WTC11 (cell line): ENCODE measurements around the gene SLC9C1.

Experiments
- AFF4 ChIP-seq: sonication (generic); formaldehyde crosslinking; IDR thresholded peaks from 2 replicates; pipeline ENCODE4 v1.8.1; 2023; ENCODE audit warnings: mild to moderate bottlenecking, missing genetic modification reagents, borderline replicate concordance
- ETV6 ChIP-seq: sonication (generic); formaldehyde crosslinking; IDR thresholded peaks from 2 replicates; pipeline ENCODE4 v1.8.1; 2022; ENCODE audit warnings: mild to moderate bottlenecking, missing genetic modification reagents
- FOXP4 ChIP-seq: sonication (generic); formaldehyde crosslinking; IDR thresholded peaks from 2 replicates; pipeline ENCODE4 v1.8.0; 2022; ENCODE audit warnings: mild to moderate bottlenecking, missing genetic modification reagents
- NR2C2 ChIP-seq: sonication (generic); formaldehyde crosslinking; IDR thresholded peaks from 2 replicates; pipeline ENCODE4 v1.8.0; 2022; ENCODE audit warnings: mild to moderate bottlenecking, missing genetic modification reagents
- TEAD4 ChIP-seq: sonication (generic); formaldehyde crosslinking; IDR thresholded peaks from 2 replicates; pipeline ENCODE4 v1.8.0; 2022; ENCODE audit warnings: mild to moderate bottlenecking, missing genetic modification reagents
- ZNF512 ChIP-seq: sonication (generic); formaldehyde crosslinking; IDR thresholded peaks from 2 replicates; pipeline ENCODE4 v1.8.1; 2022; ENCODE audit warnings: missing genetic modification reagents, borderline replicate concordance
- TF ChIP-seq, protein P1 (sequence below): fragments of 200-600 bp; IDR thresholded peaks from 2 replicates; pipeline ENCODE4 v1.8.0; 2022; ENCODE audit warnings: antibody characterized with exemption
- TF ChIP-seq, protein P2 (sequence below): sonication (generic); formaldehyde crosslinking; IDR thresholded peaks from 2 replicates; pipeline ENCODE4 v1.8.1; 2022; ENCODE audit warnings: low read depth, mild to moderate bottlenecking, moderate library complexity, missing genetic modification reagents, borderline replicate concordance
- TF ChIP-seq, protein P3 (sequence below): sonication (generic); formaldehyde crosslinking; IDR thresholded peaks from 2 replicates; pipeline ENCODE4 v1.8.0; 2022; ENCODE audit warnings: mild to moderate bottlenecking, missing genetic modification reagents
- TF ChIP-seq, protein P4 (sequence below): sonication (generic); formaldehyde crosslinking; IDR thresholded peaks from 2 replicates; pipeline ENCODE4 v1.8.1; 2022; ENCODE audit warnings: low read depth, missing genetic modification reagents, borderline replicate concordance

DNA sequence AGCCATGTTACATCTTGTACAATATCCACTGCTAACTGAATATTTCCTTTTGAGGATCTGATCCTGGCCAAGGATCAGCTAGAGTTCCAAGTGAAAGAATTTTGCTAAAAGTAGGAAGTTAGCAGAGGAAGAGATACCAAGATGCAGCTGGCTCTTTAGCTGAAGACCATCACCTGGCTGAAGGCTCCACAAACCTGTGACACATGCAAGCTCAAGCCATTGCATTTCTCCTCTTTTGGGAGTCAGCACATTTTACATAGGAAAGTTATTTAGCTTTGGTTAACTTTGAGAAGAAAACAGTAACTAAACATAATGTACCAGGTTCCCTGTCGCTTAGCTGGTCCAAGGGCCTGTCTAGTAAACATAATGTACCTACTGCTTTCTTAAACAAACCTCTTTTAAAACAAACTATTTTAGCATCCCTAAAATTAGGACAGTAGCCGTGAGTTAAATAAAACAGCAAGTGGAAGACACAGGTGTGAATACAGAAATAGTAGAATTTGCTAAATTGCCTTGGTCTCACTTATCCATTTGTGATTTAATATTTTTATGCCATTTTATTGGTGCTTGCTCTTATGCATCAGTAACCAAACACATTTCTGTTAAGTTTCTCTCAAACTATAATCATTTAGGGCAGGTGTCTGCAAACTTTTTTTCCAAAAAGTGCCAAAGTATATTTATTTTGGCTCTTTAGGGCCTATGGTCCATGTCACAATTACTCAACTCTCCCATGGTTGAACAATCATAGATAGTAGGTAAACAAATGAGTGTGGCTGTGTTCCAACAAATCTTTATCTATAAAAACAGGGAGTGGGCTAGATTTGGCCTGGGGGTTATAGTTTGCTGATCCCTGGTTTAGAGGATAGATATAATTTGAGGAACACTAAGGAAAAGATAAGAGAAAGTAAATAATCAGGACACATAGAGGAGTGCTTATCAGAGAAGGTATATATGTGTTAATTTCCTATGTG is 172.2 kb downstream of the SLC9C1 start:
- TF ChIP-seq, protein P1, sequence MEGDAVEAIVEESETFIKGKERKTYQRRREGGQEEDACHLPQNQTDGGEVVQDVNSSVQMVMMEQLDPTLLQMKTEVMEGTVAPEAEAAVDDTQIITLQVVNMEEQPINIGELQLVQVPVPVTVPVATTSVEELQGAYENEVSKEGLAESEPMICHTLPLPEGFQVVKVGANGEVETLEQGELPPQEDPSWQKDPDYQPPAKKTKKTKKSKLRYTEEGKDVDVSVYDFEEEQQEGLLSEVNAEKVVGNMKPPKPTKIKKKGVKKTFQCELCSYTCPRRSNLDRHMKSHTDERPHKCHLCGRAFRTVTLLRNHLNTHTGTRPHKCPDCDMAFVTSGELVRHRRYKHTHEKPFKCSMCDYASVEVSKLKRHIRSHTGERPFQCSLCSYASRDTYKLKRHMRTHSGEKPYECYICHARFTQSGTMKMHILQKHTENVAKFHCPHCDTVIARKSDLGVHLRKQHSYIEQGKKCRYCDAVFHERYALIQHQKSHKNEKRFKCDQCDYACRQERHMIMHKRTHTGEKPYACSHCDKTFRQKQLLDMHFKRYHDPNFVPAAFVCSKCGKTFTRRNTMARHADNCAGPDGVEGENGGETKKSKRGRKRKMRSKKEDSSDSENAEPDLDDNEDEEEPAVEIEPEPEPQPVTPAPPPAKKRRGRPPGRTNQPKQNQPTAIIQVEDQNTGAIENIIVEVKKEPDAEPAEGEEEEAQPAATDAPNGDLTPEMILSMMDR: no peak
- TF ChIP-seq ZNF512 (CRISPR knock-in tag) (no peak), NR2C2 (CRISPR knock-in tag) (no peak), AFF4 (no peak), TEAD4 (CRISPR knock-in tag) (no peak), ETV6 (CRISPR knock-in tag) (no peak), FOXP4 (CRISPR knock-in tag) (no peak)
- TF ChIP-seq, protein P2, sequence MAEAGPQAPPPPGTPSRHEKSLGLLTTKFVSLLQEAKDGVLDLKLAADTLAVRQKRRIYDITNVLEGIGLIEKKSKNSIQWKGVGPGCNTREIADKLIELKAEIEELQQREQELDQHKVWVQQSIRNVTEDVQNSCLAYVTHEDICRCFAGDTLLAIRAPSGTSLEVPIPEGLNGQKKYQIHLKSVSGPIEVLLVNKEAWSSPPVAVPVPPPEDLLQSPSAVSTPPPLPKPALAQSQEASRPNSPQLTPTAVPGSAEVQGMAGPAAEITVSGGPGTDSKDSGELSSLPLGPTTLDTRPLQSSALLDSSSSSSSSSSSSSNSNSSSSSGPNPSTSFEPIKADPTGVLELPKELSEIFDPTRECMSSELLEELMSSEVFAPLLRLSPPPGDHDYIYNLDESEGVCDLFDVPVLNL (CRISPR knock-in tag): no peak
- TF ChIP-seq, protein P3, sequence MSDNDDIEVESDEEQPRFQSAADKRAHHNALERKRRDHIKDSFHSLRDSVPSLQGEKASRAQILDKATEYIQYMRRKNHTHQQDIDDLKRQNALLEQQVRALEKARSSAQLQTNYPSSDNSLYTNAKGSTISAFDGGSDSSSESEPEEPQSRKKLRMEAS (CRISPR knock-in tag): no peak
- TF ChIP-seq, protein P4, sequence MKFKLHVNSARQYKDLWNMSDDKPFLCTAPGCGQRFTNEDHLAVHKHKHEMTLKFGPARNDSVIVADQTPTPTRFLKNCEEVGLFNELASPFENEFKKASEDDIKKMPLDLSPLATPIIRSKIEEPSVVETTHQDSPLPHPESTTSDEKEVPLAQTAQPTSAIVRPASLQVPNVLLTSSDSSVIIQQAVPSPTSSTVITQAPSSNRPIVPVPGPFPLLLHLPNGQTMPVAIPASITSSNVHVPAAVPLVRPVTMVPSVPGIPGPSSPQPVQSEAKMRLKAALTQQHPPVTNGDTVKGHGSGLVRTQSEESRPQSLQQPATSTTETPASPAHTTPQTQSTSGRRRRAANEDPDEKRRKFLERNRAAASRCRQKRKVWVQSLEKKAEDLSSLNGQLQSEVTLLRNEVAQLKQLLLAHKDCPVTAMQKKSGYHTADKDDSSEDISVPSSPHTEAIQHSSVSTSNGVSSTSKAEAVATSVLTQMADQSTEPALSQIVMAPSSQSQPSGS (CRISPR knock-in tag): no peak
